GM04504 (cell line): ENCODE results near the gene CMPK1.
"Not testable (repeated sequence)": the region's sequence is repeated elsewhere in the genome, so short reads cannot be mapped to it uniquely, and the experiment has no call there.

Experiments
- DNase-seq: peaks from one replicate; pipeline ENCODE4 v3.0.0-alpha.2; 2012; ENCODE audit warnings: low read depth

The CMPK1 gene

DNA sequence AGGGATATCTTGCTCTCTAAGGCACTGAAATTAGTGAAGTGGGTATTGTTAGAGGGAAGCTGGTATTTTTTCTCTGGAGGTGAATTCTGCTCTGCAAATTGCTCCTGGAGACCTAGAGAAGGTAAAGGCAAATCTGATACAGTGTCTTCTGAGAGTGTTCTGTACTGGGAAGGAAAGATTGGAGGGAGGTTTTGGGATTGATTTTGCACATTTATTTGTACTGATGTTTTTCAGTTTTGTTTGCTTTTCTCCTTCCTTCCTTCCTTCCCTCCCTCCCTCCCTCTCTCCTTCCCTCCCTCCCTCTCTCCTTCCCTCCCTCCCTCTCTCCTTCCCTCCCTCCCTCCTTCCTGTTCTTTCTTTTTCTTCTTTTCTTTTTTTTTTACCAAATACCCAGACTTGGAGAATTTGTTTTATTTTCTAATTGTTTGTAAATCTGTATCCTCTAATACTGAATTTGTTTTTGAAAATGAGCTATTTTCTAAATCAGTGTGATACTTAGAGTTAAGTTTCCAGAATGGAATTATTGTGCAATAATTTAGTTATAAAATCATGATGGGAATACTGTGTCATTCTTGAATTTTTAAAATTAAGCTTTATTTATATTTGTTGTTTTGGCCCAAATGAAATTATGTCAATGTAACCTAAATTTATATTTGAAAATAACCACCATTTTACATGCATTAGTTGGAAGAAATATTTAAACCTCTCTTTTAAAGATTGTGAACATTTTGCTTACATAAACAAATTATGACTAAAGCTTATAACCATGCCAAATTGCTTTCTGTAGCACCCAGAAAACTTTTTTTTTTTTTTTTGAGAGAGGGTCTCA, 4.9 kb downstream of the CMPK1 start:
- DNase-seq, result no peak

DNA sequence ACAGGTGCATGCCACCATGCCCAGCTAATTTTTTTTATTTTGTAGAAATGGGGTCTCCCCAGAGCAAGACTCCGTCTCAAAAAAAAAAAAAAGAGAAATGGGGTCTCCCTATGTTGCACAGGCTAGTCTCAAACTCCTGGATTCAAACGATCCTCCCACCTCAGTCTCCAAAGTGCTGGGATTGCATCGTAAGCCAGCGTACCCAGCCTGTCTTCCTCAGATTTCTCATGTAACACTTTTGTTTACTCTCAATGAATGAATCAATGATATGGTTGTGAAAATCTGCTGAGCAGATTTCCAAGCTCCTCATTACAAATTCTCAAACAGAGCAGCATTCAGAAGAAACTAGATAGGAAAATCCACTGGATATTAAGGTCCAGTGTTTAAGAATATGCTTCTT, 6.6 kb downstream of the CMPK1 start:
- no peak for DNase-seq

DNA sequence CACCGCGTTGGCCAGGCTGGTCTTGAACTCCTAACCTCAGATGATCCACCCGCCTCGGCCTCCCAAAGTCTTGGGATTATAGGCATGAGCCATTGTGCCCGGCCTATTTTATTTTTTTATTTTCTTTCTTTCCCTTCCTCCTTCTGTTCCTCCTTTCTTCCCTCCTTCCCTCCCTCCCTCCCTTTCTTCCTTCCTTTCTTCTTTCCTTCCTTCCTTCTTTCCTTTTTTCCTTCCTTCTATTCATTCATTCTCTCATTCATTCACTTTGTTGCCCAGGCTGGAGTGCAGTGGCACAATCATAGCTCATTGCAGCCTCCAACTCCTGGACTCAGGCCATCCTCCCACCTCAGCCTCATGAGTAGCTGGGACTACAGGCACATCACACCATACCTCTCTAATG, 13.4 kb downstream of the CMPK1 start:
- not testable (repeated sequence) for DNase-seq

DNA sequence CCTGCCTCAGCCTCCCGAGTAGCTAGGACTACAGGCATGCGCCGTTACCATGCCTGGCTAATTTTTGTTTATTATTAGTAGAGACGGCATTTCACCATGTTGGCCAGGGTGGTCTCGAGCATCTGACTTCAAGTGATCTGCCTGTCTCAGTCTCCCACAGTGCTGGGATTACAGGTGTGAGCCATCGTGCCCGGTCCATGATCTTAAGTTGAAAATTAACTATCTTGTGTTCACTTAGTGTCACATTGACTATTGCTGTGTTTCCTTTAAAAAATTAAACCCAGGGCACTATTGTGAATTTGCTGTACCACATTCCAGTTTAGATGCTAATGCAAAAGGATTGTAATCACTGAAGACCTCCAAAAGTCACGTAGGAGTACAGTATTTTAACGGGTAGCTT, 14.1 kb downstream of the CMPK1 start:
- no peak for DNase-seq

DNA sequence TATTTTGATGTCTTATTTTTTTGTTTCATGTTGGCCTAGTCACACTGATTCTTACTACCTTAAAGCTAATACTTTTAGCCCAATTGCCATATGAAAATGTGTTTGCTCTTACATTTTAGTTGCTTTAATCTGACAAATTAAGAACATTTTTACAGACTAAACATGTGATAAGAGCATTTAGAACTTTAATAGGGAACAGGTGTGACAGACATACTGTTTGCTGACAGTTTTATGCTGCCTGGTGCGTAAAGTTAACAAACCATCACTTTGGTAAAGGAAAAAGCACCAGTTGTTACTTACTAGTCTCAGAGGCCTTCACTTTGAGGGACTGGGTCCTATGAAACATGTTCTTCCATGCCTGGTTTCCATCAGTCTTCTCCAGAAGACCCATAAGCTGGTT, 14.7 kb downstream of the CMPK1 start:
- DNase-seq, result no peak

DNA sequence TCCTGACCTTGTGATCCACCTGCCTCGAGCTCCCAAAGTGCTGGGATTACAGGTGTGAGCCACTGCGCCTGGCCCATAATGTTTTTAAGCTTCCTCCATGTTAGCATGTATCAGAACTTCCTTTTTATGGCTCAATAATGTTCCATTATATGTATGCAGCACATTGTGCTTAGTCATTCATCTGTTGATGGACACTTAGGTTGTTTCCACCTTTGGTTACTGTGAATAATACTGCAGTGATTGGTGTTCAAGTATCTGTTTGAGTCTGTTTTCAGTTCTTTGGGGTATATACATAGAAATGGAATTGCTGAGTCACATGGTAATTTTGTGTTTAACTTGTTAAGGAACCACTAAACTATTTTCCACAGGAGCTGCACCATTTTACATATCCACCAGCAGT, 17.7 kb downstream of the CMPK1 start:
- DNase-seq, result no peak

DNA sequence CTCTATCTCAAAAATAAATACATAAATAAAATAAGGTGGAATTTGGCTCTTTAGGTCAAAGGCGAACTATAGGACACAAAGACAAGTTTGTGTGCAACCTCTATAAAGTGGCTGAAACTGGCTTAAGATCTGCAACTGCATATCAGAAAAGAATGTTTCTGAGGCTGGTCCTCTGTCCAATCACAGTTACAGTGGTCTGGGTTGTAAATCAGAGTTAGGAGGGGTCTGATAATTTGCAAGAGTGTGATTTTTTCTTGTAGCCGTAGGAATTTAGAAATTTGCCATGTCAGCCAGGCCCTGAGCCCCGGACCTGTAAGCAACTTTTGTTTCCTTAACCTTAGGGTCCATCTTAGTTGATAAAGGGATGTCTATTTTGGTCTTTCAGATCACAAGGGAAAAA, 27.8 kb downstream of the CMPK1 start:
- DNase-seq, result no peak

DNA sequence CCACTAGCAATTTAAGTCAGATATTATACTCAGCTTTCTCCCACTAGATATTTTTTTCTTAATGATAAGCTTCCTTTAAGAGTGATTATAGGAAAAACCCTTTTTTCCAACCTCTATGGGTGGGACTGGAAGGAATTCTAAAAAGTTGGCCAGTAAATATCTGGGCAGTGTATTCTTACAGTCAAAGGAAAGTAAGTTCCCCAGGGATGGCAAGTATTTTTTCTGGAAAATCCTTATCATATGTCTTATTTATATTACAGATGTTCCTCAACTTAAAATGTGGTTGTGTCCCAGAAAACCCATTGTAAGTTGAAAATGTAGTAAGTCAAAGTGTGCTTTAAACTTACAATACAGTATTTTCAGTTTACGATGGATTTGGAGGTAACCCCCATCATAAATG, 29.2 kb downstream of the CMPK1 start:
- DNase-seq, result no peak

DNA sequence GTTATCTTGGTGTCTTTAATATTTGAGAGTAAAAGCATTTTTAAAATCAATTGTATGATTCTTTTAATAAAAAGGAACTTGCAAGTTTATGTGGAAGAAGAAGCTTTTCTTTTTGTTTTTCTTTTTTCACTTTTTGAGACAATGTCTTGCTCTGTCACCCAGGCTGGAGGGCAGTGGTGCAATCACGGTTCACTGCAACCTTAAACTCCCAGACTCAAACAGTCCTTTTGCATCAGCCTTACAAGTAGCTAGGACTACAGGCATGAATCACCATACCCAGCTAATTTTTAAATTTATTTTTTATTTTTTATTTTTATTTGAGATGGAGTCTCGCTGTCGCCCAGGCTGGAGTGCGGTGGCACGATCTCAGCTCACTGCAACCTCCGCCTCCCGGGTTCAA, 34.1 kb downstream of the CMPK1 start:
- DNase-seq, result no peak

DNA sequence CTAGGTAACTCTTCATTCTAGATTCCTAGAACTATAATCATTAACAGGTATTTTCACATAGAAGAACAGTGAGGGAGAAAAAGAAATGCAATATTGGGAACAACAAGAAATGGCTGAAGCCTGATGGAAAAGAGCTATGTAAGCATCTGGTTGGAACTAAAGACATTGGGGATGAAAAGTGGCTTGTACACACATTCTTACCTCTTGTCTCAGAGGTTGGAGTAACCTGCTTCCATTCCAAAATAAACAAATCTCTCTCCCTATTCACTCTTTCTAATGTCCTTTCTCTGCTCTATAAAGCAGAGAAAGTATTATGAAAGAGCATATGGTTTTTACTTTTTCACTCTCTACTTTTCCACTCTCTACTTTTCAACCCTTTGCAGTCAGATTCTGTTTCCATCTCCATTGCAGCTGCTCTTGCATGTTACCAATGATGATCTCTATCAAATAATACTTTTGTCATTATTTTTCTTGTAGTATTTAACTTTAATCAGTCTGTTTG, 37.5 kb downstream of the CMPK1 start:
- no peak for DNase-seq

DNA sequence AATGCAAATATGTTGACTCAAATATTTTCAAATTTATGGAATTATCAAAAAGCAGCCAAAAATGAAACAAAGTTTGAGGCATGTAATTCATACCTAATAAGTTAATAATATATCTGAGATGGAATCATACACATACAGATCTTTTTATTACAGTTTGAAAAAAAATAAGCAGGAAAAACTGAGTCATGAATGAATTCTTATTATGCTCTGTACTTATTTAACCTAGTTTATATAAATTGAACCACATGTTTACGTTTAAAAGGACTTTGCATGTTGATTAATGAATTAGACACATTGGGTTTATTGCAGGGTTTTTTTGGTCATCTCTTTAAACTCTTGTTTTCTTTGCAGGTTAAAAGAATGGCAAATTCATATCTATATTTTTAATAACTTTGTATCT, 40.9 kb downstream of the CMPK1 start:
- no peak for DNase-seq

DNA sequence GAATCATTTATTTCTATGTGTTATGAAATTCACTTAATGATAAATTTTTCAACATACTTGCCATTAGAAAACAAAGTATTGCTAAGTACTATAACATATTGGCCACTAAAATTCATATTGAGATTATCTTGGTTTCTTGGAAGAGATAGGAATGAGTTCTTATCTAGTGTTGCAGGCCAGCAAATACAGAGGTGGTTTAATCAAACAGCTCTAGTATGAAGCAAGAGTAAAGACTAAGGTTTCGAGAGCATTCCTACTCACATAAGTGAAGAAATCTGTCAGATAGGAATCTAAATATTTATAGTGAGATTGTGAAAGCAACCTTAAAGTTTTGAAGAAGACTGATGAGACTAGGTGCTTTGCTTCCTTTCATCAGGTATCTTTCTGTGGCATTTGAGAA, 44.6 kb downstream of the CMPK1 start:
- no peak for DNase-seq

DNA sequence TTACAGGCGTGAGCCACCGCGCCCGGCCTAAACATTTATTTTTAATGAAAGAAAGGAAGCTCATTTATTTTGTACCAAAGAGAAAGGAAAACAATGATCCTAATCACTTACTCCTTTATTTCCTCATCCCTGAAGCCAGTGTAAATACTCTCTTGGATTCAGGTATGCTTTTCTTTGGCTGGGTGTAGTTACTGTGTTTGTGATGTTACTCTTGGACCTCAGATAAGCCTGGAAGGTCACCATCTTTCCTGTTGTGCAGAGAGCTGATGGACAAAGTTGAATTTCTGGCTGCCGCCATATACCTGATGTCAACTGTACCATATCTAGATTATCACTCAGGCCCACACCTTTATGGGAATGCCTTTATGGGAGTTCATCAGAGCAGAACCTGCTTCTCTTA, 47.1 kb downstream of the CMPK1 start:
- DNase-seq, result no peak

DNA sequence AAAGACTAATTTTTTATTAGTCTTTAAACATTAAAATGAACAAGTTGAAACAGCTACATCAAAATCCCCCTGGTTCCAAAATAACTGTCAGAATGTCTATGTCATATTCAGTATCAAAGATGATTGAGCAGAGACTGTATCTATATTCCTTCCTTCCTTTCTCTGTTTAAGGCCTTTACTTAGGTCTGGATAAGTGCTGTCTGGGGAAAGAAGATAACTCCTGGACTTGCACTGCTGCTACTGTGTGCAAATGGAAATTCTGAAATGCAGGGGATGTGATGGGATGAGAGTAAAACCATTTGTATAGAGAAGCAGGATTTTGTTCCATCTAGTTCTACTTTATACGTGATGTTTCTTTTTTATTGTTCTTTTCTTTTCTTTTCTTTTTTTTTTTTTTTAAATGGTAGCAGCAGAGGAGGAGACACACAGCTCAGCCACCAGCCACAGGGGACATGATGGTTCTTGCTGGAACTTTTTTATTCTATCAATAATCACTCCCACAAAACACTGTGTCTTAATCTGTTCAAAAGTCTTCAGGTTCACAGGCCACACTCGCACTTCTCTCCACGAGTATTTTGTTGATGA, 48.9 kb downstream of the CMPK1 start:
- DNase-seq, result no peak

DNA sequence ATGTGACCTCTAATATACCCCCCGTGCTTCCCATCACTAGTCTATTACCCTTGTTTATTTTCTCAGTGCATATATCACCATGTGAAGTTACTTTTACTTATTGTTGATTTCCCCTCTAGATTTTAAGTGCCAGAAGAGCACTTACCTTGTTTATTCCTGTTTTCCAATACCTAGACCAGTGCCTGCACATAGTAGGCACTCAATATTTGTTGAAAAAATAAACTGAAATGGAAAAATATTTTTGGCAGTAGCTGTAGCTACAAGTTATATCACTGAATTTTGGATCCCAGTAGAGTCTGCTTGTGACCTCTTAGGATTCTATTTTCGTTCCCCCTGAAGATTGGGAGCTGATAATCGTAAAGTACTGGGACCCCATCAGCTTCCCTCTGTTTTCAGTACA, 50.5 kb downstream of the CMPK1 start:
- no peak for DNase-seq

DNA sequence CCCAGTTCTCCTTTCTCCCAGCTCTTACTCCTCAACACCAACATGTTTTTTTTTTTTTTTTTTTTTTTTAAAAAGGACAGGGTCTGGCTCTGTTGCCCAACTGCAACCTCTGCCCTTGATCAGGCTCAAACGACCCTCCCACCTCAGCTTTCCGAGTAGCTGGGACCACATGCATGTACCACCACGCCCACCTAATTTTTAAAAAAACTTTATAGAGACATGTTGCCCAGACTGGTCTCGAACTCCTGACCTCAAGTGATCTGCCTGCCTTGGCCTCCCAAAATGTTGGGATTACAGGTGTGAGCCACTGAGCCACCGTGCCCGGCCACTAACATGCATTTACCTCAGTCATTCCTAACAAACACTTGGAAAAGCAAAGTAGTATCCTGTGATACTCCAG, 51.4 kb downstream of the CMPK1 start:
- no peak for DNase-seq

DNA sequence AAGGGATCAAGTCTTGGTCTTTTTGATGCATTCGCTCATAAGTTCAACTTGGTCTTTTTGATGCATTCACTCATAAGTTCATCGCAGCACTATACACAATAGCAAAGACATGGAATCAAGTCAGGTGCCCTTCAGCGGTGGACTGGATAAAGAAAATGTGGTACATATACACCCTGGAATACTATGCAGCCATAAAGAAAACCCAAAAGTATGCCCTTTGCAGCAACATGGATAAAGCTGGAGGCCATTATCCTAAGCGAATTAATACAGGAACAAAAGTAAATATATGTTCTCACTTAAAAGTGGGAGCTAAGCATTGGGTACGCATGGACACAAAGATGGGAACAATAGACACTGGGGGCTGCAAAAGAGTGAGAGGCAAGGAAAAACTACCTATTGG, 52.7 kb downstream of the CMPK1 start:
- DNase-seq, result no peak

DNA sequence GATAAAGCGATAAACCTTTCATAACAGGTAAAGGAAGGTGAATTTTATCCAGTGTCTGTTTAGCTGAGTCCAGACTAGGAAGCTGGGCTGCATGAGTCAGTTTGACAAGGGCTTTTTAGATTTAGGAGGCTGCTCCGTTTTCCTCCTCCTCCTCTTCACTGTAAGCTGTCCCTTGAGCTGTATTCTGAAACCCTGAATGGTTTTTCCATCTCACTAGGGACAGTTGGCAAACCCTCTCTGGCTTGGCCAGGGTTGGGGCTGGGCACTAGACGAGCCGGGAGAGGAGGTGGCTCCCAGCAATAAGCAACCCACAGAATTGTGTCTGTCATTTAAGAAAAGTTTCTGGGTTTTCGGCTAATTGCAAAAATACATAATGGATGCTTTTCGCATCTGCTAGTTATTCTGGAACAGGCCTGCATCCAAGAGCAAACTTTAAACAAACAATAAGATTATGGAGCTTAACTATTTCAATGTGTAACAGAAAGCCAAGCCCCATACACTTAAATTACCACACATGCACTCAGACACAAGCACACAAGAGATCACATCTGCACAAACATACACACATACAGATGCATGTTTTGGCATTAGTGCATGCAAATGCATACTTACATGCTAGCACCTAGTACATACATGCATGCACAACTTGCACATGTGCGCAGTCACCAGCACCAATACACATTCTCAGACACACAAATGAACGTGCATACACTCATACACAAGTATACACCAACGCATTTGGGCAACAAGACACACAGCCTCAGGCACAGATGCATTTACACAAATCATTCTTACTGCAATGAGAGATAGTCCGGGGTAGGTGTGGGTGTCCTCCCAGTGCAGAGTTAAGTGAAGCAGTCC, 54.7 kb downstream of the CMPK1 start:
- no peak for DNase-seq

DNA sequence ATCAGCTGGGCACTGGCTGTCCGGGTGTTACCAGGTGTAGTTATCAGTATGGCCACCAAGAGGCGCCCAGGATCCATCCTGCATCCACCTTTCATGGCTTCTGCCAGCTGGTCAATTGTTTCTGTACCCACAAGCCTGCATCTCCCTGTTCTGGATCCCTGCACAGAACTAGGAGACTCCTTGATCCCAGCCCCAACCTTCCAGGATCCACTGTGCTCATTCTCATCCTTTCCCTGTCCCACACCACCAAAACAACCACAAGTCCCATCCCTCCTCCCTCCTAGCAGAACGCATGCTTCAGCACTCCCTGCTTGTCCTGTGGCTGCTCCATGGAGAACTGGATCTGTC, 55.3 kb downstream of the CMPK1 start:
- DNase-seq, result no peak

DNA sequence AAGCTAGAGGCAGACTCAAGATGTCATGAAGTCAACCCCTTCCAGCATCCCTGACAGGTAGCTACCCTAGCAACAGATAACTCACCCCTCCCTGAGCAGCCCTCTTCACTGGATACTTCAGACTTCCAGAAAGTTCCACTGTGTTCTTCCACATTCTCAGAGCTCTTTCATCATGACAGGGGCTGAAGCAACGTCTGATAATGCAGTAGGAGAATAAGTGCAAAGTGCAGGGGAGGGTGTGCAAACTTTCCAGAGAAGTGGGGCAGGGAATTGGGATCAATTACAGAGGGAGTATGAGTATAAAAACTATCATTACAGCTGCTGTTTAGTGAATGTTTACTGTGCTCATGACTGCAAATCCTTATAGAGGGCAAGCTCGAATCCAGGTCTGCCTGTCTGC, 56.1 kb downstream of the CMPK1 start:
- DNase-seq, result no peak

DNA sequence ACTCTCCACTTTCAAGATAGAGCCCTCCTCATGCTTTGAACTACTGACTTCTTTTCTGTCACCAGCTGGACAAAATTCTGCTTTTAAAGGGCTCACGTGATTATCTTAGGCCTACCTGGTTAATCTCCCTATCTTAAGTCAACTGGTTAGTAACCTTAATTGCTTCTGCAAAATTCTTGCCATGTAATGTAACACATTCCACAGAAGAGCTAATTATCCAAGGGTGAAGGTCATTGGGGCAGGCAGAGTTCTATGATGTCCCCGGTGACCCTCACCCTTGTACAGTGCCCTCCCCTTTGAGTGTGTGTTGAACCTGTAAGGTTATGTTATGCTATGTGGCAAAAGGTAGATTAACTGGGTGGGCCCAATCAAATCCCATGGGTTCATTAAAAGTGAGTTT, 57.3 kb downstream of the CMPK1 start:
- DNase-seq, result no peak

DNA sequence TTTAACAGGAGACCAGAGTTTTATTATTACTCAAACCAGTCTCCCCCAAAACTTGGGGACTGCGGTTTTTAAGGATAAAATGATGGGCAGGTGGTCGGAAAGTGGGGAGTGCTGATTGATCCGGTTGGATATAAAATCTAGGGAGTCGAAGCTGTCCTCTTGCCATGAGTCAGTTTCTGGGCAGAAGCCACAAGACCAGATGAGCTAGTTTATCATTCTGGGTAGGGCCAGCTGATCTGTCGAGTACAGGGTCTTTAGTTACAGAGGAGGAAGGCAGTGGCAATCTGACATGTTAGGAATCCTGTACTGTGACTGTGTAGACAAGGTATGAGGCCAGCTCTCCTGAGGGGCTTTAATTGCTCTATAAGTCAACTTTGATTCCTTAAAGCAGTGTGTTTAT, 59.6 kb downstream of the CMPK1 start:
- no peak for DNase-seq

DNA sequence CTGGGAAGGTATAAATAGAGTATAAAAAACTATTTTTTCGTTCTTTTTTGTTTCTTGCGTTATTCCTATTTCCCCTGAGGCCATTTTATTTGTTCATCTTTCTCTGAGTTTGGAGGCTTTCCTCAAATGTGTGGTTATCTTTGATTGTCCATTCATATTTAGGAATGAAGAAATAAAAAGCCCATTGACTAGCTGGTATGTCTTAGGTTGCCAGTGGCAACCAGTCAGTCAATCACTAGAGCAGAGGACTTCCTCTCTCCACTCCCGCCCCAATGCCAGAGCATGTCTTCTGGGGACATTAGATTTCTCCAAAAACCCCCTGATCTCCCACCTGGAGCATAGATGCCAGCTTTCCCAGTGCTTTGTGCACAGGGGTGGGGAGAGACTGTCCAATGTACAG, 61.8 kb downstream of the CMPK1 start:
- no peak for DNase-seq
